Common myeloid progenitor, CD34-positive (primary cell): ENCODE data around the gene ANKRD23.

Source experiments
- CTCF ChIA-PET: fragments of 350-600 bp; sonication (Branson Sonifier 250); formaldehyde crosslinking; loops from one replicate; lab custom pipeline; 2021; ENCODE audit warnings: antibody characterized with exemption; lab: Charles Lee
- POLR2A ChIA-PET: fragments of 350-600 bp; sonication (Branson Sonifier 250); formaldehyde crosslinking; loops from one replicate; lab custom pipeline; 2021; ENCODE audit warnings: antibody characterized with exemption; lab: Charles Lee
- DNase-seq, 3 donors: peaks; one replicate each; pipeline versions ENCODE4 v3.0.0 to v3.0.0-alpha.2; 2013
- H3K27ac ChIP-seq, 2 experiments: 1 replicate in 1 of 2; 2 replicates in 1 of 2; pipeline ENCODE4 v1.7.0; 2013; ENCODE audit warnings: inconsistent platforms in 2 of 2, low read length in 2 of 2, mild to moderate bottlenecking in 2 of 2, low read depth in 1 of 2, moderate library complexity in 1 of 2; ENCODE audit not compliant: severe bottlenecking in 2 of 2, insufficient read depth in 1 of 2, poor library complexity in 1 of 2
- H3K27me3 ChIP-seq, 5 experiments: replicated peaks in 2 of 5; 1 replicate in 3 of 5; 2 replicates in 2 of 5; pipeline versions ENCODE4 v1.6.1 to v1.7.0; 2013; ENCODE audit warnings: low read length in 4 of 5, mild to moderate bottlenecking in 2 of 5, moderate library complexity in 2 of 5, inconsistent platforms in 1 of 5; ENCODE audit not compliant: insufficient read depth in 5 of 5, control insufficient read depth in 4 of 5
- H3K36me3 ChIP-seq, 4 experiments: 1 replicate in 2 of 4; 2 replicates in 2 of 4; pipeline versions ENCODE4 v1.6.1 to v1.7.0; 2013; ENCODE audit warnings: low read length in 3 of 4, control low read depth in 1 of 4, mild to moderate bottlenecking in 1 of 4; ENCODE audit not compliant: control insufficient read depth in 4 of 4, insufficient read depth in 4 of 4
- H3K4me1 ChIP-seq, 4 experiments: 1 replicate in 3 of 4; 2 replicates in 1 of 4; pipeline versions ENCODE4 v1.6.1 to v1.7.1; 2013; ENCODE audit warnings: low read length in 3 of 4, mild to moderate bottlenecking in 3 of 4, control low read depth in 1 of 4, inconsistent platforms in 1 of 4, moderate library complexity in 1 of 4; ENCODE audit not compliant: control insufficient read depth in 4 of 4, insufficient read depth in 4 of 4; ENCODE audit errors: control extremely low read depth in 1 of 4
- H3K4me3 ChIP-seq, 7 experiments: 1 replicate in 4 of 7; 2 replicates in 3 of 7; pipeline versions ENCODE4 v1.5.1 to v1.7.0; 2013; ENCODE audit warnings: mild to moderate bottlenecking in 7 of 7, low read length in 6 of 7, moderate library complexity in 6 of 7, inconsistent platforms in 2 of 7, low read depth in 2 of 7, control low read depth in 1 of 7; ENCODE audit not compliant: insufficient read depth in 4 of 7, control insufficient read depth in 1 of 7; ENCODE audit errors: extremely low read depth in 1 of 7
- H3K9me3 ChIP-seq, 5 experiments: 1 replicate in 4 of 5; 2 replicates in 1 of 5; pipeline versions ENCODE4 v1.6.1 to v1.7.1; 2013; ENCODE audit warnings: low read length in 4 of 5, mild to moderate bottlenecking in 2 of 5, inconsistent platforms in 1 of 5, low read depth in 1 of 5, moderate library complexity in 1 of 5; ENCODE audit not compliant: control insufficient read depth in 4 of 5, insufficient read depth in 2 of 5; ENCODE audit errors: control extremely low read depth in 1 of 5
- WGBS: methylation state at CpG from one replicate; pipeline ENCODE4 v1.1.5; 2013; ENCODE audit not compliant: insufficient coverage; 5-methylcytosine and 5-hydroxymethylcytosine counted together

The ANKRD23 gene

GRCh38 chr2:96887493-96888012 lies 43.7 kb upstream of the ANKRD23 start:
- DNase-seq, result no peak
- Histone ChIP-seq H3K9me3 (no peaks in the 10 kb centered on the region), H3K4me3 (no peak overlapping the region), H3K36me3 (no peaks in the 10 kb centered on the region), H3K27me3 (no peaks in the 10 kb centered on the region), H3K4me1 (peaks cover 0 to 19% (median 7%) of the 10 kb centered on the region in 4 experiments), H3K27ac (no peak overlapping the region)
- WGBS, result 97% methylated on average over 18 of the region's 18 CpGs
- ChIA-PET CTCF (interaction anchor here (1.1 to 1.9 kb wide), 2 partner anchors 14 to 30 kb away, joined by 5 read pairs; partner anchors contain the start of gene ANKRD39), POLR2A (interaction anchor here (0.7 kb wide), 1 partner anchor 50 kb away, joined by 7 read pairs; no protein-coding TSS in a partner anchor)

- CTCF ChIA-PET, result interaction anchor here (1.1 to 1.2 kb wide), 2 partner anchors 11 to 75 kb away, joined by 3 read pairs; no protein-coding TSS in a partner anchor
- WGBS, result 98% methylated on average over 16 of the region's 23 CpGs
These were observed 41.9 kb upstream of the ANKRD23 start for GRCh38 chr2:96885432-96886347.

GRCh38 chr2:96884299-96885094 lies 40.7 kb upstream of the ANKRD23 start:
- H3K27ac ChIP-seq, result no peak overlapping the region
- no peaks in the 10 kb centered on the region for H3K36me3 ChIP-seq
- H3K4me1 ChIP-seq, result peaks cover 0 to 11% (median 6%) of the 10 kb centered on the region in 4 experiments
- ChIA-PET CTCF (interaction anchor here (0.6 to 1.2 kb wide), 3 partner anchors 12 to 247 kb away, joined by 3 read pairs; no protein-coding TSS in a partner anchor), POLR2A (no interaction called here)
- 95% methylated on average over 17 of the region's 19 CpGs for WGBS
- no peak overlapping the region for H3K4me3 ChIP-seq
- DNase-seq, result no peak
- peaks cover 0 to 2% (median 0%) of the 10 kb centered on the region in 5 experiments for H3K27me3 ChIP-seq
- no peaks in the 10 kb centered on the region for H3K9me3 ChIP-seq

More at GRCh38 chr2:96885432-96886347, 41.9 kb upstream of the ANKRD23 start:
- peaks cover 0 to 2% (median 0%) of the 10 kb centered on the region in 5 experiments for H3K27me3 ChIP-seq
- POLR2A ChIA-PET, result no interaction called here
- no peak overlapping the region for H3K27ac ChIP-seq
- no peaks in the 10 kb centered on the region for H3K9me3 ChIP-seq
- H3K36me3 ChIP-seq, result no peaks in the 10 kb centered on the region
- H3K4me3 ChIP-seq, result no peak overlapping the region
- no peak for DNase-seq
- peaks cover 0 to 11% (median 6%) of the 10 kb centered on the region in 4 experiments for H3K4me1 ChIP-seq

DNA sequence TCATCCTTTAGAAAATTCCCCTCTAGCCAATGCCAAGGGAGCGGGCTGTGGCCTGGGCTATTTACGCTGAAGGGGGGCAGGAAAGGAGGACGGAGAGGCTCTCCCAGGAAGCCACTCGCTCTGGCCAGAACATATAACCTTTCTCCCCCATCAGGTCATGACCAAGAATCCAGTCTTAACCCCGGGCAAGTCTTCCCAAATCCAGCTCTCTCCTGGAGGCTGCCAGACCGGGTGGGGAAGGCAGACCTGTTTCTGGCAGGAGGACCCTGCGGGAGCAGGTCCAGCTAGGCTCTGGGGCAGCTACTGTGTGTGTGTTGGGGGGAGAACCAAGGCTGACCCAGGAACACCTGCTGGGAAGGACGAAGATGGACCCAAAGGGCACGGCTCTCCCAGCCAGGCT lies 39.5 kb upstream of the ANKRD23 start:
- POLR2A ChIA-PET, result no interaction called here
- DNase-seq, result no peak
- no peak overlapping the region for H3K4me3 ChIP-seq
- 100% methylated on average over 5 of the region's 9 CpGs for WGBS
- H3K27ac ChIP-seq, result no peak overlapping the region
- no peaks in the 10 kb centered on the region for H3K9me3 ChIP-seq
- H3K27me3 ChIP-seq, result peaks cover 0 to 2% (median 0%) of the 10 kb centered on the region in 5 experiments
- CTCF ChIA-PET, result no interaction called here
- peaks cover 0 to 8% (median 4%) of the 10 kb centered on the region in 4 experiments for H3K4me1 ChIP-seq
- no peaks in the 10 kb centered on the region for H3K36me3 ChIP-seq

DNA sequence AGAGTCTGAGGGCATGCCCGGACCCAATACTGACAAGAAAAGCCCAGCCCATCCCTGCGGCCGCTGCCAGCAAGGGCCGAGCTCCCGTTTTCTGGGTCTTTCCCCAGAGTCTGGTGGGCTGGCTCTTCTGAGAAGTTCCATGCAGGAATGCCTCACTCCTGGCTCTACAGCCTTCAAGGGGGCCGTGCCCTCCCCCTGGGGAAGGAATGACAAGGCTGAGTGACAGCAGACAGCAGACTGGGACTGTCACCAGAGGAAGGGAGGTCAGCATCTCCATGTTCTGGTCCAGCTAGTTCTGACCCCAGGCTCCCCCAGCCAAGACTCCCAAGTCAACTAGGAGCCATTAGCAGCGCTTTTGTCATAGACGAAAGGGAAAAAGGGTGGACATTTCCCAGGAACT lies 39.1 kb upstream of the ANKRD23 start:
- no peaks in the 10 kb centered on the region for H3K9me3 ChIP-seq
- 100% methylated on average over 5 of the region's 8 CpGs for WGBS
- no peaks in the 10 kb centered on the region for H3K36me3 ChIP-seq
- no peak overlapping the region for H3K4me3 ChIP-seq
- ChIA-PET POLR2A (no interaction called here), CTCF (interaction anchor here (1.4 kb wide), 1 partner anchor 8 kb away, joined by 4 read pairs; no protein-coding TSS in a partner anchor)
- no peak for DNase-seq
- peaks cover 0 to 4% (median under 1%) of the 10 kb centered on the region in 4 experiments for H3K4me1 ChIP-seq
- no peak overlapping the region for H3K27ac ChIP-seq
- peaks cover 0 to 2% (median 0%) of the 10 kb centered on the region in 5 experiments for H3K27me3 ChIP-seq

DNA sequence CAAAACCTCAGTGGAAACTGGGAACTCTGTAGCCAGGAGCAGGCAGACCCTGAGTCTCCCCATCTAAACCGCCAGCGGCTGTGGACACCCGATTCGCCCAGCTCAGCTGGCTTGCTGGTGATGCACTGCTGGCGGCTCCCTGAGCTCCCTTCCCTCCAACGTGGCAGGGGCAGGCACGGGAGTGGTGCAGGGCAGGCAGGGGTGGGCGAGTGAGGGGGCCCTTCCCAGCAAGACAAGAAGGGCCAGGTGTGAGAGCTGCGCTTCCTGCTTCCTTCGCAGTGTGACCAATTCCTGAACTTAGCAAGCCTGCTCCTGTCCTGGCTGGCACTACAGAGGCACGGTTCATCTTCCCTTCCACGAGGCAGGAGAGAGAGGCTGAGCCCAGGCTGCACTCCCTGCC lies 38.4 kb upstream of the ANKRD23 start:
- 88% methylated on average over 12 of the region's 12 CpGs for whole genome bisulfite sequencing
- no peaks in the 10 kb centered on the region for H3K9me3 ChIP-seq
- POLR2A ChIA-PET, result no interaction called here
- H3K27me3 ChIP-seq, result peaks cover 0 to 2% (median 0%) of the 10 kb centered on the region in 5 experiments
- CTCF ChIA-PET, result interaction anchor here (1.4 to 1.9 kb wide), 2 partner anchors 9 to 69 kb away, joined by 4 read pairs; no protein-coding TSS in a partner anchor
- no peak overlapping the region for H3K4me3 ChIP-seq
- no peak for DNase-seq
- no peaks in the 10 kb centered on the region for H3K36me3 ChIP-seq
- H3K4me1 ChIP-seq, result no peaks in the 10 kb centered on the region
- H3K27ac ChIP-seq, result no peak overlapping the region
